Transverse colon (tissue), 4 donors: Measurements from ENCODE around the gene DES.

ENCODE experiments used
- EP300 ChIP-seq: sonication (generic); formaldehyde crosslinking; IDR thresholded peaks from one replicate; pipeline ENCODE4 v1.6.1; 2017; ENCODE audit warnings: antibody characterized with exemption, low read depth
- POLR2A ChIP-seq: fragments of 450-650 bp; IDR thresholded peaks from one replicate; pipeline ENCODE4 v1.6.1; 2016; ENCODE audit warnings: antibody characterized with exemption, mild to moderate bottlenecking, moderate library complexity
- POLR2AphosphoS5 ChIP-seq, 3 donors: sonication (generic); formaldehyde crosslinking; IDR thresholded peaks; one replicate each; pipeline ENCODE4 v1.6.1; 2016; ENCODE audit warnings: antibody characterized with exemption in 3 of 3
- TF ChIP-seq, protein P1 (sequence below), 5 experiments: fragments of 200-600 bp in 3 of 5; fragments of 450-650 bp in 2 of 5; sonication (generic) in 3 of 5; IDR thresholded peaks; 1 replicate in 2 of 5; 2 replicates in 3 of 5; pipeline ENCODE4 v1.5.1; 2016 to 2017; ENCODE audit warnings: antibody characterized with exemption in 5 of 5, inconsistent platforms in 3 of 5, mild to moderate bottlenecking in 2 of 5, moderate library complexity in 1 of 5

DNA sequence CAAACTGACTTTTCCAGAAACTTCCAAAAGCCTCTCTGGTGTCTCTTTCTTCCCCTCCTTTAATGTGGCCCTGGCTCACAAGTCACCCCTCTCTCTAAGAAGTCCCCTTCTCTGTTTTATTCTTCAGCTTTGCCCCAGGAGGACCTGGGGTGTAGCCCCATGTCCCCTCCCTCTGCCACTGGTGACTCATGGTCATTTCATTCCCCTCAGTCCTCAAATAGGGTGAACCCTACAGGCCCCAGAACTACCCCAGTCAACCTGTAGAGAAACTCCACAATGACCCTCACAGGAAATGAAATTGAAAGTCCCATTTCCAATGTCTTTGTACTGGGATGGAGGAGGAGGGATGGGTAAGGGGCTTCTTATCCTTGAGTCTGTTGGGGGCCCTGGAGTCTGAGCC lies 10.3 kb downstream of the DES start:
- TF ChIP-seq POLR2A (no peak), EP300 (no peak), POLR2AphosphoS5 (IDR thresholded peaks at IDR 0.05) (peak in 1 of 3 donors; percentile 28)
- TF ChIP-seq, protein P1, sequence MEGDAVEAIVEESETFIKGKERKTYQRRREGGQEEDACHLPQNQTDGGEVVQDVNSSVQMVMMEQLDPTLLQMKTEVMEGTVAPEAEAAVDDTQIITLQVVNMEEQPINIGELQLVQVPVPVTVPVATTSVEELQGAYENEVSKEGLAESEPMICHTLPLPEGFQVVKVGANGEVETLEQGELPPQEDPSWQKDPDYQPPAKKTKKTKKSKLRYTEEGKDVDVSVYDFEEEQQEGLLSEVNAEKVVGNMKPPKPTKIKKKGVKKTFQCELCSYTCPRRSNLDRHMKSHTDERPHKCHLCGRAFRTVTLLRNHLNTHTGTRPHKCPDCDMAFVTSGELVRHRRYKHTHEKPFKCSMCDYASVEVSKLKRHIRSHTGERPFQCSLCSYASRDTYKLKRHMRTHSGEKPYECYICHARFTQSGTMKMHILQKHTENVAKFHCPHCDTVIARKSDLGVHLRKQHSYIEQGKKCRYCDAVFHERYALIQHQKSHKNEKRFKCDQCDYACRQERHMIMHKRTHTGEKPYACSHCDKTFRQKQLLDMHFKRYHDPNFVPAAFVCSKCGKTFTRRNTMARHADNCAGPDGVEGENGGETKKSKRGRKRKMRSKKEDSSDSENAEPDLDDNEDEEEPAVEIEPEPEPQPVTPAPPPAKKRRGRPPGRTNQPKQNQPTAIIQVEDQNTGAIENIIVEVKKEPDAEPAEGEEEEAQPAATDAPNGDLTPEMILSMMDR (IDR thresholded peaks at IDR 0.05) = no peak
